Measurements from ENCODE around the gene PSME3IP1.

Gene PSME3IP1

GRCh38 chr16:57224651-57225335, 39.0 kb upstream of the PSME3IP1 start:
- no peak for TF ChIP-seq REST (tag by site-specific recombination; IDR thresholded peaks at IDR 0.05)
- TF ChIP-seq ZNF423 (tag by site-specific recombination; IDR thresholded peaks at IDR 0.05): no peak
- TF ChIP-seq, protein P1, sequence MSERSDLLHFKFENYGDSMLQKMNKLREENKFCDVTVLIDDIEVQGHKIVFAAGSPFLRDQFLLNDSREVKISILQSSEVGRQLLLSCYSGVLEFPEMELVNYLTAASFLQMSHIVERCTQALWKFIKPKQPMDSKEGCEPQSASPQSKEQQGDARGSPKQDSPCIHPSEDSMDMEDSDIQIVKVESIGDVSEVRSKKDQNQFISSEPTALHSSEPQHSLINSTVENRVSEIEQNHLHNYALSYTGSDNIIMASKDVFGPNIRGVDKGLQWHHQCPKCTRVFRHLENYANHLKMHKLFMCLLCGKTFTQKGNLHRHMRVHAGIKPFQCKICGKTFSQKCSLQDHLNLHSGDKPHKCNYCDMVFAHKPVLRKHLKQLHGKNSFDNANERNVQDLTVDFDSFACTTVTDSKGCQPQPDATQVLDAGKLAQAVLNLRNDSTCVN (tag by site-specific recombination; optimal IDR thresholded peaks at IDR 0.05): no peak
- H3K27ac ChIP-seq (ENCODE audit: extremely low read depth, low read depth, low read length): no peak overlapping the region
- H3K36me3 ChIP-seq (ENCODE audit: control insufficient read depth in 2 of 2, insufficient read depth in 1 of 2, low read length in 2 of 2): peaks cover 14 to 84% of the 10 kb centered on the region in 2 experiments
- ChIA-PET POLR2A (no interaction called here), CTCF (no interaction called here)
- H3K4me1 ChIP-seq (ENCODE audit: control insufficient read depth, insufficient read depth, low read length): no peaks in the 10 kb centered on the region
- no peak overlapping the region for H3K4me3 ChIP-seq (ENCODE audit: low read depth, low read length)
- no peaks in the 10 kb centered on the region for H3K9me3 ChIP-seq (ENCODE audit: control insufficient read depth, insufficient read depth, low read depth, low read length)

GRCh38 chr16:57223057-57223456, 37.2 kb upstream of the PSME3IP1 start:
- H3K4me3 ChIP-seq (ENCODE audit: low read depth, low read length): no peak overlapping the region
- CTCF ChIA-PET: interaction anchor here (1.7 kb wide), 1 partner anchor 17 kb away, joined by 5 read pairs; no protein-coding TSS in a partner anchor
- H3K36me3 ChIP-seq (ENCODE audit: control insufficient read depth in 2 of 2, insufficient read depth in 1 of 2, low read length in 2 of 2): peaks cover 10 to 89% of the 10 kb centered on the region in 2 experiments
- H3K27ac ChIP-seq (ENCODE audit: extremely low read depth, low read depth, low read length): no peak overlapping the region
- TF ChIP-seq ZNF830 (tag by site-specific recombination; IDR thresholded peaks at IDR 0.05; ENCODE audit: low read depth) (no peak), SCRT2 (tag by site-specific recombination; IDR thresholded peaks at IDR 0.05) (no peak), ZBTB8A (tag by site-specific recombination; IDR thresholded peaks at IDR 0.05) (no peak), IKZF3 (tag by site-specific recombination; IDR thresholded peaks at IDR 0.05) (no peak), ZNF366 (tag by site-specific recombination; conservative IDR thresholded peaks at IDR 0.05) (no peak), GLIS1 (tag by site-specific recombination; IDR thresholded peaks at IDR 0.05) (no peak), ZNF623 (tag by site-specific recombination; IDR thresholded peaks at IDR 0.05) (no peak), ZNF423 (tag by site-specific recombination; IDR thresholded peaks at IDR 0.05) (no peak), RBAK (tag by site-specific recombination; IDR thresholded peaks at IDR 0.05) (no peak), ZNF501 (tag by site-specific recombination; IDR thresholded peaks at IDR 0.05) (no peak), WT1 (tag by site-specific recombination; IDR thresholded peaks at IDR 0.05) (no peak)
- TF ChIP-seq, protein P2, sequence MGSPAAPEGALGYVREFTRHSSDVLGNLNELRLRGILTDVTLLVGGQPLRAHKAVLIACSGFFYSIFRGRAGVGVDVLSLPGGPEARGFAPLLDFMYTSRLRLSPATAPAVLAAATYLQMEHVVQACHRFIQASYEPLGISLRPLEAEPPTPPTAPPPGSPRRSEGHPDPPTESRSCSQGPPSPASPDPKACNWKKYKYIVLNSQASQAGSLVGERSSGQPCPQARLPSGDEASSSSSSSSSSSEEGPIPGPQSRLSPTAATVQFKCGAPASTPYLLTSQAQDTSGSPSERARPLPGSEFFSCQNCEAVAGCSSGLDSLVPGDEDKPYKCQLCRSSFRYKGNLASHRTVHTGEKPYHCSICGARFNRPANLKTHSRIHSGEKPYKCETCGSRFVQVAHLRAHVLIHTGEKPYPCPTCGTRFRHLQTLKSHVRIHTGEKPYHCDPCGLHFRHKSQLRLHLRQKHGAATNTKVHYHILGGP (tag by site-specific recombination; IDR thresholded peaks at IDR 0.05): no peak
- TF ChIP-seq, protein P3, sequence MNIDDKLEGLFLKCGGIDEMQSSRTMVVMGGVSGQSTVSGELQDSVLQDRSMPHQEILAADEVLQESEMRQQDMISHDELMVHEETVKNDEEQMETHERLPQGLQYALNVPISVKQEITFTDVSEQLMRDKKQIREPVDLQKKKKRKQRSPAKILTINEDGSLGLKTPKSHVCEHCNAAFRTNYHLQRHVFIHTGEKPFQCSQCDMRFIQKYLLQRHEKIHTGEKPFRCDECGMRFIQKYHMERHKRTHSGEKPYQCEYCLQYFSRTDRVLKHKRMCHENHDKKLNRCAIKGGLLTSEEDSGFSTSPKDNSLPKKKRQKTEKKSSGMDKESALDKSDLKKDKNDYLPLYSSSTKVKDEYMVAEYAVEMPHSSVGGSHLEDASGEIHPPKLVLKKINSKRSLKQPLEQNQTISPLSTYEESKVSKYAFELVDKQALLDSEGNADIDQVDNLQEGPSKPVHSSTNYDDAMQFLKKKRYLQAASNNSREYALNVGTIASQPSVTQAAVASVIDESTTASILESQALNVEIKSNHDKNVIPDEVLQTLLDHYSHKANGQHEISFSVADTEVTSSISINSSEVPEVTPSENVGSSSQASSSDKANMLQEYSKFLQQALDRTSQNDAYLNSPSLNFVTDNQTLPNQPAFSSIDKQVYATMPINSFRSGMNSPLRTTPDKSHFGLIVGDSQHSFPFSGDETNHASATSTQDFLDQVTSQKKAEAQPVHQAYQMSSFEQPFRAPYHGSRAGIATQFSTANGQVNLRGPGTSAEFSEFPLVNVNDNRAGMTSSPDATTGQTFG (tag by site-specific recombination; IDR thresholded peaks at IDR 0.05; ENCODE audit: borderline replicate concordance): no peak
- H3K4me1 ChIP-seq (ENCODE audit: control insufficient read depth, insufficient read depth, low read length): no peaks in the 10 kb centered on the region
- no peaks in the 10 kb centered on the region for H3K9me3 ChIP-seq (ENCODE audit: control insufficient read depth, insufficient read depth, low read depth, low read length)
- POLR2A ChIA-PET: no interaction called here

All from HEK293 (cell line).